ENCODE data around the gene B3GALNT2.
A peak's percentile ranks its signal among the peaks of the same experiment; 100 is the strongest.

The B3GALNT2 gene

DNA sequence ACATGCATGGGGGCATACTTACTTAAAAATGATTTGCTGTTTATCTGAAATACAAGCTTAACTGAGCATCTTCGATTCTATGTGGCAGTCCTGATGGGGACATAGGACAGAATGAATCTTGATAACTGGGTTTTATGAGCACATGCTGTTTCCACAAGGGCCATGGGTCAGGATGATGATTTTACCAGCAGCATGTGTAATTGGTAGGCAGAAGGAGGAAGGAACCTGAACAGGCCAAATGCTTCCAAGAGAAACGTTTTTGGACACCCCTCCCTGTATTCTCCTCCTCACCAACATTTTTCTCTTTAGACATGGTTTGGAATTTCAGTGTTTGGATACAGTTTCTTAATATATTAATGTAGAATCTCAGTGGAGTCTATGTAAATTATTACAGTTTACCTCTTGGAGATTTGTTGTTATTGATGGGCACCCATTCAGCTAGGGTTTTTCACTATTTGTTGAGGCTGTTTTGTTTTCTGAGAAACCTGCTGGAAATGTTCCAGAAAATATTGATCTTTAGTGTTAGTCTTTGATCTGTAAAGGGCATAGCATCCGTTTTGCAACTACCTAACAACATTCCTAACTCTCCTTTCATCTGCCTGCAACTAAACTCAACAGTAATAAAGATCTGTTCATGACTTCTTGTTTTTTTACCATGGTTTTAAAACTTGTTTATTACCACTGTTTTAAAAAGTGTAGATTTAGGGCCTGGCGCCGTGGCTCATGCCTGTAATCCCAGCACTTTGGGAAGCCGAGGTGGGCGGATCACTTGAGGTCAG lies 95.0 kb downstream of the B3GALNT2 start:
- no peak for DNase-seq (ENCODE audit: low read depth)

DNA sequence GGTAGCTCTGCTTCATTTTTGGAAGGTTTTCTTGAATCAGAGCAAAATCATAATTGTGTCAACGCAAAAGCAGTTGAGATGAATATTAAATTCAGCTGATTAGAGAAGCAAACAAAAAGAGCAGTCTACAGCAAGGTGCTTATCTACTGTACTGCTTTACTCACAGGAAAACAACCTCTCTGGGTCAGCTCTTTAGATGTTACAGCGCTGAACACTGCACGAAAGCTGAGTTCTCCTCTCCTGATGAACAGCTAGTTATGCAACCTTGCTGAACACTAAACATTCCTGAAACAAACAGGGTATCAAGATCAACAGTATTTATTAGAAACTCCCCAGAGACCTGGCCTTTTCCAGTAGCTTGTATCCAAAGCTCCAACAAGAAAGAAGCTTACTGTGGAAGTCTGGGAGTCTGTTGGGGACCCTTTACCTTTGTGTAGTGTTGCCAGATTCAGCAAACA lies 95.7 kb downstream of the B3GALNT2 start:
- no peak for DNase-seq (ENCODE audit: low read depth)

DNA sequence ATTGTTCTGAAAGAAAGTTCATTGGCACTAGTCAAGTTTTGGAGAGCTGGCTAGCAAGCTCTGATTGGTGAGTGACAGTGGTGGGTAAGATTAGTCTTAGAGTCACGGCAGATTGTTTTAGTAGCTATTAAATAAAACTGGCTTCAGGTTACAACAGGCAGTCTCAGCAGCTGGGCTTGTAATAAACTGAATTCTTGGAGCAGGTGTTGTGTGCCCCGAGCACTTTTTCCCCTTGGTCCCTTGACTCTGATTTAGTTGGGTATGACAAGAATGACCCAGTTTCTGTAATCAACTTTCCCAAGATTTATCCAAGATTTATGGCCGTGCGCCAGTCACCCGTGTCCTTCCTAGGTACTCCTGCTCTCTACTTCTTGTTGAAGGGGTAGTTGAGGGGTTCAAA lies 96.8 kb downstream of the B3GALNT2 start:
- no peak for DNase-seq (ENCODE audit: low read depth)

DNA sequence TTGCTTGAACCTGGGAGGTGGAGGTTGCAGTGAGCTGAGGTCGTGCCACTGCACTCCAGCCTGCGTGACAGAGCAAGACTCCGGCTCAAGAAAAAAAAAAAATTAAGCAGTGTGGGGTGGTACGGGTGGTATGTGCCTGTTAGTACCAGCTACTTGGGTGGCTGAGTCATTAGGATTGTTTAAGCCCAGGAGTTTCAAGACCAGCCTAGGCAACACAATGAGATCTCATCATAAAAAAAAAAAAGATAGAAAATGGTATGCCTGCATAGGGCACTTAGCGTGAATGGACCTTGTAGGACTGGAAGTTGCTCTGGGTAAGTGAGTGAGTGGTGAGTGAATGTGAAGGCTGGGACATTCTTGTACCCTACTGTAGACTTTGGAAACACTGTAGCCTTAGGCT lies 100.1 kb downstream of the B3GALNT2 start:
- no peak for DNase-seq (ENCODE audit: low read depth)

DNA sequence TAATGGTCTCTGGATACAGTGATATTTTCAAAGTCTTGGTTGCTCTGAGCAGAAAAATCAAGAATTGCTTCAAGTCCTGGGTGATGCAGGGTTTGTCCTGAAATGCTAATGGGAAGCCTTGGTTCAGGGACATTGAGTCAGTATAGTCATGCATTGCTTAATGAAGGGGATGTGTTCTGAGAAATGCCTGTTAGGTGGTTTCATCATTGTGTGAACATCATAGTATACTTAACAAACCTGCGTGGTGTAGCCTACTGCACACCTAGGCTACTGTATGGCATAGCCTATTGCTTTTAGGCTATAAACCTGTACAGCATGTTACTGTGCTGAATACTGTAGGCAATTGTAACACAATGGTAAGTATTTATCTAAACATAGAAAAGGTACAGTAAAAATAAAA lies 100.7 kb downstream of the B3GALNT2 start:
- no peak for DNase-seq (ENCODE audit: low read depth)

DNA sequence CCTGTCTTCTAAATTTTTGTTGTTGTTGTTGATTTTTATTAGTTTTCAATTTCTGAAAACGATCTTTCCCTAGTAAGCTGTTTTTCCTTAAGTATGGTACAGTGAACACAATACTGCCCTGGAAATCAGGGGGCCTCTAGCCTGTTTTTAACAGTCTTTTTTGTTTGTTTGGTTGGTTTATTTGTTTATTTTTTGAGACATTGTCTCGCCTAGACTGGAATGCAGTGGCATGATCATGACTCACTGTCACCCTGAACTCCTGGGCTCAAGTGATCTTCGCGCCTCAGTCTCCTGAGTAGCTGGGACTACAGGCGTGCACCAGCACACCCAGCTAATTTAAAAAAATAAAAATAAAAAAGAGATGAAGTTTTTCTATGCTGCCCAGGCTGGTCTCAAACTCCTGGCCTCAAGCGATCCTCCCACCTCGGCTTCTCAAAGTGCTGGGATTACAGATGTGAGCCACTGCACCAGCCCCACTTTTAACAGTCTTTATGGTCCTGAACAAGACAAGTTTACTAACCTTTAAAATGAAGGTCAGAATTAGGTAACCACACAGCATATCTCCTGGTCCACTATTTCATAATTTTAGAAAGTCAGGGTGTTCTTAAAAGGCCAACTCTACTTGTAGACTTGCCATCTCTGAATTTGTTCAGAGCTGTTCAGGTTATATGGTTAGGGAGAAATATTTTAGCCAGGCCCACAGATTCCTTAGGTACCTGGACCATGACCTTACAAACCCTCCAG lies 101.6 kb downstream of the B3GALNT2 start:
- no peak for DNase-seq (ENCODE audit: low read depth)

DNA sequence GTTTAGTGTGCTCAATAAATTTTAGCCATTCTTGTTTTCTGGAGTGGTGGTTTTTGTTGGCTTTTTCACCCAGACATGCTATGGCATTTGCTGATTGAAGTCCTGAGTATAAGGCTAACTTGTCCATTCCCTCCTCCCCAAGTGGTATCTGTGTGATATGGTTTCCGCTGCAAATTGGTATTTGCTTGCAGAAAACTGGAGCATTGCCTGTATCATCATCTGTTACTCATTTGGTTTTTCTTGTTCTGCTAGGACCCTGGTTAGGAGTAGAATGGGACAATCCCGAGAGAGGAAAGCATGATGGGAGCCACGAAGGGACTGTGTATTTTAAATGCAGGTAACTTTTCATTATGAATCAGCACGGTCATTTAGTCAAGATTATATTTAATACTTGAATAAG lies 103.0 kb downstream of the B3GALNT2 start:
- DNase-seq (ENCODE audit: low read depth) = peak; percentile 6
